T47D (cell line): ENCODE data around the gene TNS3.
A peak's percentile ranks its signal among the peaks of the same experiment; 100 is the strongest.

Experiments used
- DNase-seq, 2 experiments: peaks; one replicate each; pipeline versions ENCODE4 v3.0.0 to v3.0.0-alpha.2; 2011 to 2012; ENCODE audit warnings: low read depth in 1 of 2, low spot score in 1 of 2
- JUND ChIP-seq: IDR thresholded peaks from 2 replicates; pipeline ENCODE4 v1.6.1; 2012; ENCODE audit warnings: low read depth
- in situ Hi-C: cut with HindIII; loops from 2 replicates; pipeline ENCODE4 v1.10.0; 2016; ENCODE audit warnings: low sequenced_read_pairs, low pct_unique_long_range_greater_than_20kb

Gene TNS3

GRCh38 chr7:47379629-47380324 lies 202.1 kb downstream of the TNS3 start:
- in situ Hi-C loops, result no loop called here
- no peak for DNase-seq
- TF ChIP-seq JUND, result no peak

GRCh38 chr7:47378728-47379395 lies 203.0 kb downstream of the TNS3 start:
- no peak for DNase-seq
- TF ChIP-seq JUND, result no peak
- in situ Hi-C loops, result no loop called here

- no peak for TF ChIP-seq JUND
- in situ Hi-C loops, result no loop called here
- DNase-seq, result no peak
These were observed 204.2 kb downstream of the TNS3 start for GRCh38 chr7:47377741-47378140.

- no peak for TF ChIP-seq JUND
- no peak for DNase-seq
- in situ Hi-C loops, result no loop called here
These were observed 204.8 kb downstream of the TNS3 start for GRCh38 chr7:47376991-47377616.

- no peak for DNase-seq
- TF ChIP-seq JUND, result no peak
- in situ Hi-C loops, result no loop called here
These were observed 206.6 kb downstream of the TNS3 start for GRCh38 chr7:47375121-47375938.

- in situ Hi-C loops, result no loop called here
- no peak for DNase-seq
- TF ChIP-seq JUND, result no peak
These were observed 207.4 kb downstream of the TNS3 start for GRCh38 chr7:47374538-47374937.

GRCh38 chr7:47373871-47374451 lies 207.9 kb downstream of the TNS3 start:
- in situ Hi-C loops, result no loop called here
- TF ChIP-seq JUND, result no peak
- DNase-seq, result no peak

- in situ Hi-C loops, result no loop called here
- no peak for TF ChIP-seq JUND
- DNase-seq, result peak; percentile 87 to 89
These were observed 210.1 kb downstream of the TNS3 start for GRCh38 chr7:47371733-47372368.

GRCh38 chr7:47371317-47371716 lies 210.6 kb downstream of the TNS3 start:
- peak in 1 of 2 experiments; percentile 61 for DNase-seq
- in situ Hi-C loops, result no loop called here
- no peak for TF ChIP-seq JUND

- TF ChIP-seq JUND, result no peak
- DNase-seq, result no peak
- in situ Hi-C loops, result no loop called here
These were observed 211.4 kb downstream of the TNS3 start for GRCh38 chr7:47370461-47371042.

- in situ Hi-C loops, result no loop called here
- no peak for TF ChIP-seq JUND
- no peak for DNase-seq
These were observed 212.2 kb downstream of the TNS3 start for GRCh38 chr7:47369736-47370135.
